ENCODE data around the gene SPSB3. TPM values are rescaled to one million over a fixed set of nuclear protein-coding genes. Genes with fewer than 3 reads are reported as not detected.

The SPSB3 gene
- total and polyA plus RNA-seq, 12 donors, result 8.3 to 297 (median 107) TPM

- H3K4me1 ChIP-seq (replicated peaks in 1 of 2), result no peaks in the 10 kb centered on the region
- DNase-seq, result no peak
- WGBS, 4 donors, result 91 to 95% (median 94%) methylated on average over 16 to 40 of the region's 40 CpGs
- intact Hi-C loops (cut with DNase I), result no loop called here
- H3K36me3 ChIP-seq (replicated peaks in 1 of 2), result peaks cover 0 to 76% of the 10 kb centered on the region in 2 donors
- no peaks in the 10 kb centered on the region for H3K9me3 ChIP-seq (replicated peaks in 1 of 3)
- no peak overlapping the region for H3K4me3 ChIP-seq
- H3K27ac ChIP-seq, result no peak overlapping the region
- TF ChIP-seq CTCF (IDR thresholded peaks at IDR 0.05), result no peak
- TF ChIP-seq POLR2A (IDR thresholded peaks at IDR 0.05), result no peak
- H3K27me3 ChIP-seq, result no peaks in the 10 kb centered on the region
Measured at GRCh38 chr16:1816396-1817275, 34.3 kb upstream of the SPSB3 start.

GRCh38 chr16:1815461-1815860, 33.1 kb upstream of the SPSB3 start:
- Histone ChIP-seq H3K9me3 (replicated peaks in 1 of 3) (no peaks in the 10 kb centered on the region), H3K4me3 (no peak overlapping the region), H3K4me1 (replicated peaks in 1 of 2) (no peaks in the 10 kb centered on the region), H3K27me3 (no peaks in the 10 kb centered on the region), H3K27ac (no peak overlapping the region), H3K36me3 (replicated peaks in 1 of 2) (peaks cover 0 to 70% of the 10 kb centered on the region in 2 donors)
- TF ChIP-seq CTCF (IDR thresholded peaks at IDR 0.05) (no peak), POLR2A (IDR thresholded peaks at IDR 0.05) (no peak)
- no peak for DNase-seq
- 88 to 95% (median 93%) methylated on average over 9 to 11 of the region's 11 CpGs for WGBS, 4 donors
- intact Hi-C loops (cut with DNase I), result no loop called here

GRCh38 chr16:1812732-1813163, 30.4 kb upstream of the SPSB3 start:
- intact Hi-C loops (cut with DNase I), result no loop called here
- WGBS, 4 donors, result 34 to 62% (median 45%) methylated on average over 9 to 17 of the region's 17 CpGs
- Histone ChIP-seq H3K27me3 (no peaks in the 10 kb centered on the region), H3K9me3 (replicated peaks in 1 of 3) (no peaks in the 10 kb centered on the region), H3K27ac (no peak overlapping the region), H3K4me1 (replicated peaks in 1 of 2) (no peaks in the 10 kb centered on the region), H3K36me3 (replicated peaks in 1 of 2) (peaks cover 0 to 68% of the 10 kb centered on the region in 2 donors), H3K4me3 (no peak overlapping the region)
- peak; percentile 37 to 80 (median 61) for DNase-seq
- TF ChIP-seq POLR2A (IDR thresholded peaks at IDR 0.05) (no peak), CTCF (IDR thresholded peaks at IDR 0.05) (peak in 5 of 6 experiments; percentile 26 to 45 (median 38))

GRCh38 chr16:1810536-1810935, 28.2 kb upstream of the SPSB3 start:
- Histone ChIP-seq H3K27me3 (no peaks in the 10 kb centered on the region), H3K9me3 (replicated peaks in 1 of 3) (no peaks in the 10 kb centered on the region), H3K36me3 (replicated peaks in 1 of 2) (peaks cover 0 to 57% of the 10 kb centered on the region in 2 donors), H3K4me3 (no peak overlapping the region), H3K4me1 (replicated peaks in 1 of 2) (no peaks in the 10 kb centered on the region), H3K27ac (no peak overlapping the region)
- TF ChIP-seq CTCF (IDR thresholded peaks at IDR 0.05), result no peak
- no peak for TF ChIP-seq POLR2A (IDR thresholded peaks at IDR 0.05)
- intact Hi-C loops (cut with DNase I), result no loop called here
- no peak for DNase-seq
- 92 to 95% (median 94%) methylated on average over 7 to 16 of the region's 16 CpGs for WGBS, 4 donors
